Measurements from ENCODE around the gene TNPO1.

TNPO1 gene

GRCh38 chr5:72895758-72896157 is 79.3 kb downstream of the TNPO1 start:
- in situ Hi-C loops (cut with MboI; ENCODE audit: low pct_unique_long_range_greater_than_20kb, low sequenced_read_pairs, unreplicated experiment) = no loop called here
- TF ChIP-seq CTCF (IDR thresholded peaks at IDR 0.05; ENCODE audit: extremely low read depth, insufficient read depth, missing control alignments) = no peak
- no peak for DNase-seq (ENCODE audit: low spot score)

GRCh38 chr5:72906806-72907205 is 90.3 kb downstream of the TNPO1 start:
- no peak for TF ChIP-seq CTCF (IDR thresholded peaks at IDR 0.05; ENCODE audit: extremely low read depth, insufficient read depth, missing control alignments)
- in situ Hi-C loops (cut with MboI; ENCODE audit: low pct_unique_long_range_greater_than_20kb, low sequenced_read_pairs, unreplicated experiment) = no loop called here
- DNase-seq (ENCODE audit: low spot score) = no peak

GRCh38 chr5:72908664-72909063 is 92.2 kb downstream of the TNPO1 start:
- TF ChIP-seq CTCF (IDR thresholded peaks at IDR 0.05; ENCODE audit: extremely low read depth, insufficient read depth, missing control alignments) = no peak
- in situ Hi-C loops (cut with MboI; ENCODE audit: low pct_unique_long_range_greater_than_20kb, low sequenced_read_pairs, unreplicated experiment) = no loop called here
- no peak for DNase-seq (ENCODE audit: low spot score)

- in situ Hi-C loops (cut with MboI; ENCODE audit: low pct_unique_long_range_greater_than_20kb, low sequenced_read_pairs, unreplicated experiment) = no loop called here
- DNase-seq (ENCODE audit: low spot score) = no peak
- TF ChIP-seq CTCF (IDR thresholded peaks at IDR 0.05; ENCODE audit: extremely low read depth, insufficient read depth, missing control alignments) = no peak
Measured at GRCh38 chr5:72917371-72917776, 100.9 kb downstream of the TNPO1 start.

GRCh38 chr5:72920690-72921502 is 104.4 kb downstream of the TNPO1 start:
- in situ Hi-C loops (cut with MboI; ENCODE audit: low pct_unique_long_range_greater_than_20kb, low sequenced_read_pairs, unreplicated experiment) = no loop called here
- DNase-seq (ENCODE audit: low spot score) = no peak
- TF ChIP-seq CTCF (IDR thresholded peaks at IDR 0.05; ENCODE audit: extremely low read depth, insufficient read depth, missing control alignments) = peak; percentile 15

GRCh38 chr5:72921886-72922285 is 105.4 kb downstream of the TNPO1 start:
- no peak for TF ChIP-seq CTCF (IDR thresholded peaks at IDR 0.05; ENCODE audit: extremely low read depth, insufficient read depth, missing control alignments)
- in situ Hi-C loops (cut with MboI; ENCODE audit: low pct_unique_long_range_greater_than_20kb, low sequenced_read_pairs, unreplicated experiment) = no loop called here
- no peak for DNase-seq (ENCODE audit: low spot score)

All from GM13977 (cell line).